Fibroblast of lung (primary cell): Measurements from ENCODE around the gene LPIN2. TPM values are rescaled to one million over a fixed set of nuclear protein-coding genes. Genes with fewer than 3 reads are reported as not detected.

ENCODE experiments used
- DNase-seq, 2 donors: peaks; one replicate each; pipeline versions ENCODE4 v3.0.0 to v3.0.0-alpha.2; 2010; ENCODE audit warnings: low read depth in 2 of 2
- H2AFZ ChIP-seq: 2 replicates; pipeline ENCODE4 v1.5.1; 2012; ENCODE audit warnings: low read length, control low read depth, inconsistent platforms
- H3K27ac ChIP-seq: 2 replicates; pipeline ENCODE4 v1.5.1; 2011; ENCODE audit warnings: low read length, control low read depth; ENCODE audit not compliant: insufficient read depth
- H3K27me3 ChIP-seq: 2 replicates; pipeline ENCODE4 v1.5.1; 2011; ENCODE audit warnings: mild to moderate bottlenecking, low read length; ENCODE audit not compliant: control insufficient read depth, insufficient read depth
- H3K36me3 ChIP-seq: 2 replicates; pipeline ENCODE4 v1.5.1; 2011; ENCODE audit warnings: low read length; ENCODE audit not compliant: control insufficient read depth, insufficient read depth
- H3K4me1 ChIP-seq: 2 replicates; pipeline ENCODE4 v1.5.1; 2011; ENCODE audit warnings: low read length; ENCODE audit not compliant: control insufficient read depth, insufficient read depth; ENCODE audit errors: extremely low read depth
- H3K4me2 ChIP-seq: 2 replicates; pipeline ENCODE4 v1.5.1; 2011; ENCODE audit warnings: low read length, control low read depth; ENCODE audit not compliant: insufficient read depth; ENCODE audit errors: extremely low read depth
- H3K4me3 ChIP-seq, 4 experiments: fragments of 200-600 bp in 1 of 4; sonication (generic) in 1 of 4; replicated peaks in 1 of 4; 2 replicates each; pipeline ENCODE4 v1.5.1; 2011 to 2016; ENCODE audit warnings: low read length in 4 of 4, low read depth in 3 of 4, mild to moderate bottlenecking in 3 of 4, control low read depth in 2 of 4, inconsistent platforms in 1 of 4, mixed read lengths in 1 of 4; ENCODE audit not compliant: insufficient read depth in 1 of 4; ENCODE audit errors: control extremely low read depth in 1 of 4
- H3K79me2 ChIP-seq: 2 replicates; pipeline ENCODE4 v1.5.1; 2012; ENCODE audit warnings: mild to moderate bottlenecking, low read length, inconsistent platforms; ENCODE audit not compliant: control insufficient read depth, insufficient read depth
- H3K9ac ChIP-seq: 2 replicates; pipeline ENCODE4 v1.5.1; 2011; ENCODE audit warnings: mild to moderate bottlenecking, low read length, control low read depth; ENCODE audit not compliant: insufficient read depth
- H3K9me3 ChIP-seq: 2 replicates; pipeline ENCODE4 v1.5.1; 2012; ENCODE audit warnings: low read depth, low read length; ENCODE audit not compliant: control insufficient read depth, insufficient read depth
- H4K20me1 ChIP-seq: 2 replicates; pipeline ENCODE4 v1.5.1; 2011; ENCODE audit warnings: low read length; ENCODE audit not compliant: control insufficient read depth, insufficient read depth; ENCODE audit errors: extremely low read depth
- CTCF ChIP-seq, 2 donors: IDR thresholded peaks in 1 of 2; conservative IDR thresholded peaks in 1 of 2; 1 replicate in 1 of 2; 2 replicates in 1 of 2; pipeline ENCODE4 v1.5.1; 2011 to 2012; ENCODE audit warnings: low read length in 2 of 2, control low read depth in 1 of 2, inconsistent platforms in 1 of 2, low read depth in 1 of 2, mild to moderate bottlenecking in 1 of 2
- EZH2 ChIP-seq: IDR thresholded peaks from 2 replicates; pipeline ENCODE4 v1.5.1; 2012; ENCODE audit warnings: low read length, control low read depth, mild to moderate bottlenecking; ENCODE audit errors: missing control alignments
- polyA plus RNA-seq, 2 donors: library from polyadenylated mRNA; depleted of rRNA in 1 of 2; stranded (reverse) in 1 of 2; unstranded in 1 of 2; fragments of >200 nt; gene quantifications; 2 replicates each; pipeline ENCODE4 v1.2.1, GENCODE V29; 2011 to 2012; ENCODE audit warnings: missing spikeins in 1 of 2
- total RNA-seq: library from RNA; depleted of rRNA; stranded (reverse); fragments of >200 nt; gene quantifications from 2 replicates; pipeline ENCODE4 v1.2.1, GENCODE V29; 2014

The LPIN2 gene
- total and polyA plus RNA-seq, 2 donors (not counting 1 experiment from before 2014, with no cell fraction given) = 51.0 to 58.1 TPM

- Histone ChIP-seq H3K4me2 (peak overlapping the region; percentile 82), H3K79me2 (peaks cover 74% of the 10 kb centered on the region), H3K4me1 (peaks cover 30% of the 10 kb centered on the region), H3K27ac (peak overlapping the region; percentile 86), H2AFZ (no peak overlapping the region), H3K27me3 (no peaks in the 10 kb centered on the region), H4K20me1 (no peaks in the 10 kb centered on the region), H3K9ac (no peak overlapping the region), H3K9me3 (no peaks in the 10 kb centered on the region), H3K36me3 (no peaks in the 10 kb centered on the region), H3K4me3 (peak overlapping the region in 3 of 4 experiments; percentile 1 to 31 (median 9))
- peak in 1 of 2 donors; percentile 66 for DNase-seq
- TF ChIP-seq EZH2 = no peak
Observed at GRCh38 chr18:2978208-2978607, 34.7 kb downstream of the LPIN2 start.

GRCh38 chr18:2976218-2977132 is 36.5 kb downstream of the LPIN2 start:
- Histone ChIP-seq H4K20me1 (no peaks in the 10 kb centered on the region), H3K79me2 (peaks cover 82% of the 10 kb centered on the region)

GRCh38 chr18:2974731-2975130 is 38.2 kb downstream of the LPIN2 start:
- TF ChIP-seq EZH2 = no peak
- TF ChIP-seq CTCF (conservative IDR thresholded peaks at IDR 0.05 in 1 of 2, IDR thresholded peaks at IDR 0.05 in 1 of 2; ENCODE audit: low read depth in 1 of 2, low read length in 2 of 2) = no peak
- DNase-seq = no peak

More at GRCh38 chr18:2976218-2977132, 36.5 kb downstream of the LPIN2 start:
- no peak for DNase-seq
- Histone ChIP-seq H3K4me3 (no peak overlapping the region), H3K27ac (no peak overlapping the region), H3K4me1 (peaks cover 22% of the 10 kb centered on the region), H3K9ac (no peak overlapping the region), H3K4me2 (no peak overlapping the region), H3K27me3 (no peaks in the 10 kb centered on the region), H3K36me3 (no peaks in the 10 kb centered on the region), H2AFZ (no peak overlapping the region), H3K9me3 (no peaks in the 10 kb centered on the region)
- no peak for TF ChIP-seq EZH2
- TF ChIP-seq CTCF (conservative IDR thresholded peaks at IDR 0.05 in 1 of 2, IDR thresholded peaks at IDR 0.05 in 1 of 2; ENCODE audit: low read depth in 1 of 2, low read length in 2 of 2) = no peak

More at GRCh38 chr18:2974731-2975130, 38.2 kb downstream of the LPIN2 start:
- H3K36me3 ChIP-seq = no peaks in the 10 kb centered on the region
- H3K79me2 ChIP-seq = peaks cover 87% of the 10 kb centered on the region
- no peaks in the 10 kb centered on the region for H4K20me1 ChIP-seq
- no peaks in the 10 kb centered on the region for H3K27me3 ChIP-seq
- H3K9ac ChIP-seq = no peak overlapping the region
- no peaks in the 10 kb centered on the region for H3K9me3 ChIP-seq
- no peak overlapping the region for H3K27ac ChIP-seq
- H3K4me1 ChIP-seq = peaks cover 20% of the 10 kb centered on the region
- H3K4me2 ChIP-seq = no peak overlapping the region
- H2AFZ ChIP-seq = no peak overlapping the region
- H3K4me3 ChIP-seq = no peak overlapping the region
